ENCODE measurements around the gene DOCK6. TPM values are rescaled to one million over a fixed set of nuclear protein-coding genes. Genes with fewer than 3 reads are reported as not detected.

The DOCK6 gene
- total and polyA plus RNA-seq, 2 of the 13 experiments (the other 11 are each of a cell fraction or from before 2014, with no cell fraction given): 5.4 to 38.1 TPM

- TF ChIP-seq CAMTA2 (CRISPR knock-in tag; IDR thresholded peaks at IDR 0.05; ENCODE audit: borderline replicate concordance) (no peak), ZBTB33 (CRISPR knock-in tag; IDR thresholded peaks at IDR 0.05) (no peak; the same call in 1 of the 2 replicates), ZNF816 (CRISPR knock-in tag; IDR thresholded peaks at IDR 0.05; ENCODE audit: borderline replicate concordance) (no peak), KLF12 (CRISPR knock-in tag; IDR thresholded peaks at IDR 0.05; ENCODE audit: borderline replicate concordance) (peak; percentile 72; the same call in 1 of the 2 replicates), ZNF121 (CRISPR knock-in tag; IDR thresholded peaks at IDR 0.05) (0 out of 2 replicates have a peak, but pooled peaks have one; percentile 31), TBP (CRISPR knock-in tag; IDR thresholded peaks at IDR 0.05) (no peak), IKZF1 (IDR thresholded peaks at IDR 0.05) (no peak), TARDBP (CRISPR knock-in tag; IDR thresholded peaks at IDR 0.05) (peak; percentile 95), ZNF44 (CRISPR knock-in tag; IDR thresholded peaks at IDR 0.05) (0 out of 2 replicates have a peak, but pooled peaks have one; percentile 48), ZNF749 (CRISPR knock-in tag; IDR thresholded peaks at IDR 0.05; ENCODE audit: borderline replicate concordance) (peak; percentile 79; the same call in 1 of the 2 replicates), TBX2 (CRISPR knock-in tag; IDR thresholded peaks at IDR 0.05; ENCODE audit: borderline replicate concordance) (peak; percentile 87), MXD4 (CRISPR knock-in tag; IDR thresholded peaks at IDR 0.05) (peak; percentile 72), ZFP36 (IDR thresholded peaks at IDR 0.05; ENCODE audit: borderline replicate concordance, low read depth, low read length, partially characterized antibody) (no peak)
- TF ChIP-seq, protein P1, sequence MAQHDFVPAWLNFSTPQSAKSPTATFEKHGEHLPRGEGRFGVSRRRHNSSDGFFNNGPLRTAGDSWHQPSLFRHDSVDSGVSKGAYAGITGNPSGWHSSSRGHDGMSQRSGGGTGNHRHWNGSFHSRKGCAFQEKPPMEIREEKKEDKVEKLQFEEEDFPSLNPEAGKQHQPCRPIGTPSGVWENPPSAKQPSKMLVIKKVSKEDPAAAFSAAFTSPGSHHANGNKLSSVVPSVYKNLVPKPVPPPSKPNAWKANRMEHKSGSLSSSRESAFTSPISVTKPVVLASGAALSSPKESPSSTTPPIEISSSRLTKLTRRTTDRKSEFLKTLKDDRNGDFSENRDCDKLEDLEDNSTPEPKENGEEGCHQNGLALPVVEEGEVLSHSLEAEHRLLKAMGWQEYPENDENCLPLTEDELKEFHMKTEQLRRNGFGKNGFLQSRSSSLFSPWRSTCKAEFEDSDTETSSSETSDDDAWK (CRISPR knock-in tag; IDR thresholded peaks at IDR 0.05): no peak
- TF ChIP-seq, protein P2, sequence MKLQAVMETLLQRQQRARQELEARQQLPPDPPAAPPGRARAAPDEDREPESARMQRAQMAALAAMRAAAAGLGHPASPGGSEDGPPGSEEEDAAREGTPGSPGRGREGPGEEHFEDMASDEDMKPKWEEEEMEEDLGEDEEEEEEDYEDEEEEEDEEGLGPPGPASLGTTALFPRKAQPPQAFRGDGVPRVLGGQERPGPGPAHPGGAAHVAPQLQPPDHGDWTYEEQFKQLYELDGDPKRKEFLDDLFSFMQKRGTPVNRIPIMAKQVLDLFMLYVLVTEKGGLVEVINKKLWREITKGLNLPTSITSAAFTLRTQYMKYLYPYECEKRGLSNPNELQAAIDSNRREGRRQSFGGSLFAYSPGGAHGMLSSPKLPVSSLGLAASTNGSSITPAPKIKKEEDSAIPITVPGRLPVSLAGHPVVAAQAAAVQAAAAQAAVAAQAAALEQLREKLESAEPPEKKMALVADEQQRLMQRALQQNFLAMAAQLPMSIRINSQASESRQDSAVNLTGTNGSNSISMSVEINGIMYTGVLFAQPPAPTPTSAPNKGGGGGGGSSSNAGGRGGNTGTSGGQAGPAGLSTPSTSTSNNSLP (IDR thresholded peaks at IDR 0.05; ENCODE audit: low read depth, low read length): peak; percentile 74; the same call in 1 of the 2 replicates
These were observed 25.7 kb downstream of the DOCK6 start (continued) for GRCh38 chr19:11236324-11237301.

Measured in HepG2 (cell line).